ENCODE measurements around the gene TARBP2. TPM values are rescaled to one million over a fixed set of nuclear protein-coding genes. Genes with fewer than 3 reads are reported as not detected.
A peak's percentile ranks its signal among the peaks of the same experiment; 100 is the strongest.

TARBP2 gene, protein sequence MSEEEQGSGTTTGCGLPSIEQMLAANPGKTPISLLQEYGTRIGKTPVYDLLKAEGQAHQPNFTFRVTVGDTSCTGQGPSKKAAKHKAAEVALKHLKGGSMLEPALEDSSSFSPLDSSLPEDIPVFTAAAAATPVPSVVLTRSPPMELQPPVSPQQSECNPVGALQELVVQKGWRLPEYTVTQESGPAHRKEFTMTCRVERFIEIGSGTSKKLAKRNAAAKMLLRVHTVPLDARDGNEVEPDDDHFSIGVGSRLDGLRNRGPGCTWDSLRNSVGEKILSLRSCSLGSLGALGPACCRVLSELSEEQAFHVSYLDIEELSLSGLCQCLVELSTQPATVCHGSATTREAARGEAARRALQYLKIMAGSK
- 23.7 and 30.0 TPM in 2 replicates for total RNA-seq
- 27.8 TPM for polyA plus RNA-seq (2012)

- peak; percentile 100 for DNase-seq (ENCODE audit: low read depth)
These were observed at the start of gene TARBP2 for GRCh38 chr12:53500776-53501614. Gene TARBP2, plus strand, starts transcription at chr12:53501283. Its CDS starts 126 bp downstream, at chr12:53501409.

DNA sequence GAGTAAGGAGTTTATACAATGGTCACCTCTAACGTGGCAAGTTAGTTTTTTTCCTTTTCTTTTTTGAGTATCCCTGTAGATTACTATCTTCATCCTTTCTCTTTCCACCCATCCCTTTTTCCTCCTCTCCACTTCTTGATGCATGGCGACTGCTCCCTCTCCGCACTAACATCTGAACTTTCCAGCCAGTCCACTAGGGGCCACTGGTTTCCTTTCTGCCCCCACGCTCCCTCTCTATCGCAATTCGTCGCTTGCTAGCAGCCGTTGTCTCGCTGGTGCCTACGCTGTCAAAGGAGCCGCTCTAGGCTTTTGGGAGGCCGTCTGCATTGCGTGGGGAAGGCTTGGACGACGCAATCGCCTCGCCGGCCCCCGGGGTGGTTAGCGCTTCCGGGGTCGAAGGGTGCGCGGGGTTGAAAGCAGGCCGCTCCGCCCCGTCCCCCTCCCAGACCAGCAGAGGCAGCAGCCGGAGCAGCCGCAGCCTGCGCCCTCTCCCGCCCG, 49.4 kb upstream of the TARBP2 start, which contains the start of gene PCBP2:
TSS of gene PCBP2 (plus strand) at position 442 of the 498 bp plus-strand sequence. CDS start 2,699 bp downstream, outside the sequence.
- peak; percentile 100 for DNase-seq (ENCODE audit: low read depth)

DNA sequence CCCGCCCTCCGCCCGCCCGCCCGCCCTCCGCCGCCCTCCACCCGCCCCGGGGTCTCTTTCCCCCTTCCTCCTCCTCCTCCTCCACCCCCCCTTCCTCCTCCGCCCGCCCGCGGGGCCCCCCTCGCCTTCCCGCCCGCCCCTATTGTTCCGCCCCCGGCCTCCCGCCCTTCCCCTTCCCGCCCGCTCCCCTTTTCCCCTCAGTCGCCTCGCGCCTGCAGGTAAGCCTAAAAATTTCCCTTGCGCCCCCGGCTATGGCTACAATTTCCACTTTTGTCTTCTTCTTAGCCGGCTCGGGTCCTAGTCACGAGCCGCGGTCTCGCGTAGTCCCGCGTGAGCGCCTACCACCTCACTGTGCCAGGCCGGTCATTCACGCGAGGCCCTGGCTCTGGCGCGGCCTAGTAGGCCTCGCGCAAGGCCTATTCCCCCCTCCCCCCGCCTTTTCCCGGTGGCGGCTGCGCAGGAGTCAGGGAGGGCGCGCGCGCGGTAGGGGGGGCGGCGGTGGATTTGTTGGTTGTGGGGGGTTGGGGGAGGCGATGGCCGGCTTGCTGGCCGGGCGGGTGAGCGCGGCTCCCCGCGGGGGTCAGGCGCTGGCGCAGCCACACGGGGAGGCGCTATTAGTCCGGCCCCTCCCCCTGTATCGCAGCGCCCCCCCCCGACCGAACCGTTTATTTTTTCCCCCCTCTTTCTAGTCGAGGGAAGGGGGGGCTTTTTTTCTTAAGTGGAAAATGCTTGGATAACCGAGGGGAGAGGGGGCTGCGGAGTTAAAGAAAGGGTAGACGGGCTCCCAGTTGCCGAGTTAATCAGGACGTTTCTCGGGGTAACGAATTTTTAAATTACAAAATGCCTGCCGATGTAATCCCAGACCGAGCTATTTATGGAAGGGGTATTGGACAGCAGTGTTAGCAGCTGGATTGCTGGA, 48.7 kb upstream of the TARBP2 start:
- peak; percentile 89 for DNase-seq (ENCODE audit: low read depth)

DNA sequence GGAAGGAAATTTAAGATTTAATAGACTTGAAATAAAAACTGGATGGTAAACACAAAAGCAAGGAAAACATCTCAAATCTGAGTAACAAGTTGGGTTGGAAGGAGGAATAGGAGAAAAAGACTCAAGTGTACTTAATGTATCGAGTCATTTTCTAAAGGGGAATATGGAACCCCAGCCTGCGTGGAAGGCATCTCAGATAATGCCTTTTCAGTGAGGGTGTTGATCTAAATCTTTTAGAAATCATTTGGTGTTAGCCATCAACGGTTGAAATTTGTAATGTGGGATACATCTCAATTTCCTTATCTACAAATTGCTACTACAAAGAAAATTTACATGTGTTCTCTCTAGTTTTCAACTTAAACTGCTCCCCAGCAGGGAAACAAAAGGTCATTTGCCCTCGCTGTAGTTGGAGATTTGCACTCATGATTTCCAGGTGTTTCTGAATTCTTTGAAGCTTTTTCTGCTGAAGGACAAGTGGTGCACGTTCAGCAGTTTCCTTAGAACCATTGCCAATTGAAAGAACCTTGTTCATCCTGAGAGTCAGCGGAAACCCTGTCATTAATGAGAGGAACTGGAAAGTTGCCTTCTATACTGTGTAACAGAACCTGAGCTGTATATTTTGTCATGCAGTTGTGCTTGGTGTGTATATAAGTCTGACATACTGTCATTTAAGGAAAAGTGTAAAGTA, 47.0 kb upstream of the TARBP2 start:
- DNase-seq (ENCODE audit: low read depth) = no peak

- DNase-seq (ENCODE audit: low read depth) = no peak
These were observed 46.4 kb upstream of the TARBP2 start for GRCh38 chr12:53454707-53455106.

DNA sequence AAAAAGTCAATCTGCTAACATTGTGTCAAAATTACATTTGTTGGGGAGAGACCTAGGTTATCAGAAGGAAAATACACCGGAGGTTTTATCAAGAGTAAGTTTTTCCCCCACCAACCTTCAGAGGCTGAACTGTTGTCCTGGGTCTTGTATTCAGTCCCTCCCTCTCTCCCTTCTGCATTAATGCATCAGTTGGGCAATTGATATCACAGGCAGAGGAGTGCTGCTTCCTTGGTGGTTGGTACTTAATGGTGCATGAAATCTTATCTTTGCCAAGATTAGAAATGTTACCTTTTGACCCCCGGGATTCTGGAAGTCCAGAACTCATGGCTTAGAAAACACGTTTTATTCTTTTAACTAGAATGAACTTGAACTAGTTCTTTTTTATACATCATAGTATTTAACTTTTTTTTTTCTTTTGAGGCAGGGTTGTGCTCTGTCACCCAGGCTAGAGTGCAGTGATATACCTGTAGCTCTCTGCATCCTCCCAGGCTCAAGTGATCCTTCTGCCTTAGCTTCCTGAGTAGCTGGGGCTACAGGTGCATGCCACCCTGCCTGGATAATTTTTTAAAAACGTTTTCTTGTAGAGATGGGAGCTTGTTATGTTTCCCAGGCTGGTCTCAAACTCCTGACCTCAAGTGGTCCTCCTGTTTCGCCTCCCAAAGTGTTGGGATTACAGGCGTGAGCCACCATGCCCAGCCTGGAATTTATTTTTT, 44.3 kb upstream of the TARBP2 start:
- DNase-seq (ENCODE audit: low read depth) = no peak

DNA sequence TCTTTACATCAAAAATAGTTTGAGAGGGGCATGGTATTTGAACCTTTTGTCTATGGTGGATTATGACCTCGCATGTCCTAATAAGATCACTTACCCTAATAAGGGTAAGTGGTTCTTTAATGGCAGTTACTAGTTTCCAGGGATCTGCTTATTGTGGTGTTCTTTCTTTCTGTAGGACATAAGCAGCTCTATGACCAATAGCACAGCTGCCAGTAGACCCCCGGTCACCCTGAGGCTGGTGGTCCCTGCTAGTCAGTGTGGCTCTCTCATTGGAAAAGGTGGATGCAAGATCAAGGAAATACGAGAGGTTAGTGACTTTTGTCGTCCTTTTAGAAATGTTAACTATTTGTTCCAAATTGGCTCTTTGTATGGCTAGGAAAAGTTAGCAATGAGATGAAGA, 42.0 kb upstream of the TARBP2 start:
- no peak for DNase-seq (ENCODE audit: low read depth)

DNA sequence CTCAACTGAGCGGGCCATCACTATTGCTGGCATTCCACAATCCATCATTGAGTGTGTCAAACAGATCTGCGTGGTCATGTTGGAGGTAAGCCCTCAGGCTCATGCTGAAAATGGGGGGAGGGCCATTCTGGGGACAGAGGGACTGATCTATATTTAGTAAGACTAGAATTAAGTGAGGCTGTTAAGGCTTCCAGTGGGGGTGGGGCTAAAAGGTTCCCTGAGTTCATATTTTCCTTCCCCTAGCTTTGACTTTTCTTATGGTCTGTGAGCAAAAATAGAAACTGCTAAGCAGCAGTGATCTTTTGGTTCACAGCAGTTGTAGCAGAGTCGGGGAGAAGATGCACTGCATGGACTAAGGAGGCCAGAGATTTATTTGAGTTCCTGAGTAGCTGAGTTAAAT, 40.0 kb upstream of the TARBP2 start:
- DNase-seq (ENCODE audit: low read depth) = peak; percentile 78

DNA sequence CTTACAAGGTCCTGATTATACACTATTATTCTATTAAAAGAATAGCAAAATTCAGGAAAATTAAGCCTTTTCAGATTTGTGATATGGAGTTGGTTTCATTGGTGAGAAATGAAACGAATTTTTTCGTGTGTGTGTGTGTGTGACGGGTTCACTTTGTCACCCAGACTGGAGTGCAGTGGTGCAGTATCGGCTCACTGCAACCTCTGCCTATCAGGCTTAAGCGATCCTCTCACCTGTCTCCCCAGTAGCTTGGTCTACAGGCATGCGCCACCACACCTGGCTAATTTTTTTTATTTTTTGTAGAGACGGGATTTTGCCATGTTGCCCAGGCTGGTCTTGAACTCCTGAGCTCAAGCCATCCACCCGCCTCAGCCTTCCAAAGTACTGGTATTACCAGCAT, 39.5 kb upstream of the TARBP2 start:
- DNase-seq (ENCODE audit: low read depth) = no peak

- no peak for DNase-seq (ENCODE audit: low read depth)
These were observed 38.1 kb upstream of the TARBP2 start for GRCh38 chr12:53462935-53463334.

DNA sequence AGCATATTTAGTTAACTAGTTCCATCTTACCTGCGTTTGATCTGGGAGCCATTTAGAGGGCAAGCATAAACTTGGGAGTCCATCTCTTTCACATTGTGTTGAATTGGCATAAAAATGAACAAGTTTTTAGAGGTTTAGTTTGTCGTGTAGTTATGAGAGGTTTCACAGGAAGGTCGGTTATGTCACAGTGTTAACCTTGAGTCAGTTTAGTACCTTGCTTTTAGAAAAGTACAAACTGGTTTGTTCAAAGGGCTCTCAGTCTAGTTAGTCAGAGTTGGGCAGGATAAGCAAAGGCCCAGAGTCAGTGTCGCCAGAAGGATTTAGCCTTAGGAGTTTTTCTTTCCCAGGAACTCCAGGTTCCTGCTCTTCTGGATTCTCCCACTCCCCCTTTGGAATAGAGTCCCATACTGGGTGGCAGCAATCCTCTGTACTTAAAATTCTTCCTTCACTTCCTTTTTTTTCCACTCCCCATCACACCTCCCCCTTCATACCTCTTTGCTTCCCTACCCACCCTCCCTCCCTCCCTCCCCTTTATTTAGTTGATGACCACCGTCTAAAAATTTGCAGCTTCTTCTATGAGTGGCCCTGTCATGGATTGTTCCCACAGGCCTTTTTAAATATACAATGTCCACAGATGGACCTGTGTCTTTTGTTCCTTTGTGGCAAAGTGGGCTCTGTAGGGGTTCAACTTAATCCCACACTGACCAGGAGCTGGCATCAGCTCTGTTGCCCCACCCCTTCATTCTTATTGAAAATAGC, 37.1 kb upstream of the TARBP2 start:
- no peak for DNase-seq (ENCODE audit: low read depth)

DNA sequence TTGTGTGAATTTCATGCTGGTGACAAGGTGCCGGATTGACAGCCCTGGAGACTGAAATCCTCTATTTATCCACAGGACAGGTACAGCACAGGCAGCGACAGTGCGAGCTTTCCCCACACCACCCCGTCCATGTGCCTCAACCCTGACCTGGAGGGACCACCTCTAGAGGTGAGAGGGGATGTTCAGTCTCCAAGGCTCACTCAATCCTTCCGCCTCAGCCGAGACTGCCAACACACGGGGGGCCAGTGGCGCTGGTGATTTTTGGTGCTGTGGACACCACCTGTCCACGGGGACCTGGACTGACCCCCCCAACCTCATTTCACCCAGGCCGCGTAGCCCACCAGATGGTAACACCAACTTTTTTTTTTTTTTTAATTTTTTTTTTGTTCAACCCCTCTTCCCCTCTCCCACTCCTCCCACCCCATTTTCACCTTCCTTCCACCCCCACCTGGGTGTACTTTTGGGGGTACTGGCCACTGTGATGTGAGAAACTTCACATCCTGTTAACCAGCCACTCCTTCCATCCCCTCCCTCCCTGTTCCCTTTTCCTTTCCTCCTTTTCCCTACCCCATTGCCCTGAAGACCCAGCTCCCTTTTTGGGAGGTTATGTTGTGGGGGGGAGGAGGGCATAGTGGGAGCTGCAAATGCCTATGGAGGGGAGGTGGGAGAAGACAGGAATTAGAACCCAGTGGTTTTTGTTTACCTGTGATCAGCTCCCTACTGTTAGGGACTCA, 36.2 kb upstream of the TARBP2 start:
- DNase-seq (ENCODE audit: low read depth) = no peak

- no peak for DNase-seq (ENCODE audit: low read depth)
These were observed 35.4 kb upstream of the TARBP2 start for GRCh38 chr12:53465679-53466078.

DNA sequence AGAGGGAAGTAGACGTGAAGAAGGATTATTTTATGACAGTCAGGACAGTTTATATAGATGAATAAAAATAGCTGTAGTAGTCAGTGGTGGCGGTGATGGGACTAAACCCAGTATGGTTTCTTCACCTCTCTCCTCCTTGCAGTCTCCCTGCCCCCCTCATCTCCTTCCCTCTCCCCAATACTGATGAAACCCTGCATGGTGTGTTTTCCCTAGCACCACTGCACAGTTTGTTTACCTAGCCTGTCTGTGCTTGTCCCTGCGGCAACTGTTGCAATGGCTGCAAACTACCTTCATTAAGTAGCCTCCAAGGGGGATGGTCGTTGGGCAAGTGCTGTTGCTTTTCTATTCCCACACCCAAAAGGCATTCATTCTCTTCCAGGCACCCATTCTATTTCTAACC, 34.4 kb upstream of the TARBP2 start:
- no peak for DNase-seq (ENCODE audit: low read depth)

DNA sequence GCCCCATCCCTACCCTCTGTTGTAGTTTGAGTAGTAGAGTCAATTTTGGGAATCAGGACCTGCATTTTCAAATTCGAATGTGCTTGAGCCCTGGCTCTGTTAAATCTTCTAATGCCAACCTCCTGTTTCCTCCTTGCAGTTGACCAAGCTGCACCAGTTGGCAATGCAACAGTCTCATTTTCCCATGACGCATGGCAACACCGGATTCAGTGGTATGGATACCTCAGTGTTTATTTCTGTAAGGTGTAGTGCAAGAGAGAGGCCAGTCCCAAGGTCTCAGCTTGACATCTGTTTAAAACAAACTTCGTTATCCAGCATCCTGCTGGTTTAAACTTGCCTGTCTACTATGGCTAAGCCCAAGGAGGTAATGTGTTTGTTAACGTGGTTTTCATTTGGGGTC, 34.0 kb upstream of the TARBP2 start:
- no peak for DNase-seq (ENCODE audit: low read depth)

GRCh38 chr12:53467880-53468279, 33.2 kb upstream of the TARBP2 start:
- no peak for DNase-seq (ENCODE audit: low read depth)

GRCh38 chr12:53468282-53468681, 32.8 kb upstream of the TARBP2 start:
- no peak for DNase-seq (ENCODE audit: low read depth)

- DNase-seq (ENCODE audit: low read depth) = no peak
These were observed 29.0 kb upstream of the TARBP2 start for GRCh38 chr12:53472056-53472582.
